ENCODE measurements around the gene CTCF. TPM values are rescaled to one million over a fixed set of nuclear protein-coding genes. Genes with fewer than 3 reads are reported as not detected.

Gene CTCF
- total and polyA plus RNA-seq, 2 donors (not counting 1 experiment from before 2014, with no cell fraction given), result 20.0 to 20.9 TPM

DNA sequence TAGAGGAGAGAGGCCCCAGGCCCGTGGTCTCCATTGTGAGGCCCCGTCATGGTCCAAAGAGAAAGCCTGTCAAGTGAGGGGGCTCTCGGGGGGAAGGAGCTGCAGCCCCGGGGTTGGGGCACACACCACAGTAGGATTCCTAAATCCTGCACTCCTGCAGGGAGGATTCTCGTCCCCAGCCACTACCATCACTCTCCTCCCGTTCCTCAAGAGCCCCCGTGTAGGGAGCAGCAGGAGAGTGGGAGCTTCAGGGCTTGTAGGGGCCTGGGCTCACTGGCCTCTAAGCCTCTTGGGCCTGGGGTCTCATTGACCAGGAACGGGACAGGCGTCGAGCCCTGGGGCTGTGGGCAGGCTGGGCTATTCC is 105.1 kb downstream of the CTCF start:
- Histone ChIP-seq H3K27ac (ENCODE audit: insufficient read depth, low read length) (no peak overlapping the region), H3K4me1 (ENCODE audit: control insufficient read depth, extremely low read depth, insufficient read depth, low read length) (peaks cover 14% of the 10 kb centered on the region), H3K4me3 (replicated peaks in 1 of 4; ENCODE audit: control extremely low read depth in 1 of 4, insufficient read depth in 1 of 4, low read depth in 3 of 4, low read length in 4 of 4) (no peak overlapping the region), H3K27me3 (ENCODE audit: control insufficient read depth, insufficient read depth, low read length) (no peaks in the 10 kb centered on the region), H3K79me2 (ENCODE audit: control insufficient read depth, insufficient read depth, low read length) (no peaks in the 10 kb centered on the region), H4K20me1 (ENCODE audit: control insufficient read depth, extremely low read depth, insufficient read depth, low read length) (no peaks in the 10 kb centered on the region), H2AFZ (ENCODE audit: low read length) (peak overlapping the region; percentile 90), H3K36me3 (ENCODE audit: control insufficient read depth, insufficient read depth, low read length) (no peaks in the 10 kb centered on the region), H3K9me3 (ENCODE audit: control insufficient read depth, insufficient read depth, low read depth, low read length) (no peaks in the 10 kb centered on the region), H3K4me2 (ENCODE audit: extremely low read depth, insufficient read depth, low read length) (peak overlapping the region; percentile 51), H3K9ac (ENCODE audit: insufficient read depth, low read length) (peak overlapping the region; percentile 37)
- TF ChIP-seq EZH2 (IDR thresholded peaks at IDR 0.05; ENCODE audit: low read length, missing control alignments), result no peak
- TF ChIP-seq, protein P1, sequence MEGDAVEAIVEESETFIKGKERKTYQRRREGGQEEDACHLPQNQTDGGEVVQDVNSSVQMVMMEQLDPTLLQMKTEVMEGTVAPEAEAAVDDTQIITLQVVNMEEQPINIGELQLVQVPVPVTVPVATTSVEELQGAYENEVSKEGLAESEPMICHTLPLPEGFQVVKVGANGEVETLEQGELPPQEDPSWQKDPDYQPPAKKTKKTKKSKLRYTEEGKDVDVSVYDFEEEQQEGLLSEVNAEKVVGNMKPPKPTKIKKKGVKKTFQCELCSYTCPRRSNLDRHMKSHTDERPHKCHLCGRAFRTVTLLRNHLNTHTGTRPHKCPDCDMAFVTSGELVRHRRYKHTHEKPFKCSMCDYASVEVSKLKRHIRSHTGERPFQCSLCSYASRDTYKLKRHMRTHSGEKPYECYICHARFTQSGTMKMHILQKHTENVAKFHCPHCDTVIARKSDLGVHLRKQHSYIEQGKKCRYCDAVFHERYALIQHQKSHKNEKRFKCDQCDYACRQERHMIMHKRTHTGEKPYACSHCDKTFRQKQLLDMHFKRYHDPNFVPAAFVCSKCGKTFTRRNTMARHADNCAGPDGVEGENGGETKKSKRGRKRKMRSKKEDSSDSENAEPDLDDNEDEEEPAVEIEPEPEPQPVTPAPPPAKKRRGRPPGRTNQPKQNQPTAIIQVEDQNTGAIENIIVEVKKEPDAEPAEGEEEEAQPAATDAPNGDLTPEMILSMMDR (conservative IDR thresholded peaks at IDR 0.05 in 1 of 2, IDR thresholded peaks at IDR 0.05 in 1 of 2; ENCODE audit: low read depth in 1 of 2, low read length in 2 of 2), result no peak
- DNase-seq (ENCODE audit: low read depth in 2 of 2), result no peak

GRCh38 chr16:67667817-67668494 is 105.6 kb downstream of the CTCF start:
- H3K9ac ChIP-seq (ENCODE audit: insufficient read depth, low read length), result peak overlapping the region; percentile 37

GRCh38 chr16:67668495-67669157 is 106.3 kb downstream of the CTCF start:
- Histone ChIP-seq H3K4me2 (ENCODE audit: extremely low read depth, insufficient read depth, low read length) (no peak overlapping the region), H3K36me3 (ENCODE audit: control insufficient read depth, insufficient read depth, low read length) (no peaks in the 10 kb centered on the region), H3K27ac (ENCODE audit: insufficient read depth, low read length) (no peak overlapping the region), H2AFZ (ENCODE audit: low read length) (no peak overlapping the region), H3K4me1 (ENCODE audit: control insufficient read depth, extremely low read depth, insufficient read depth, low read length) (peaks cover 18% of the 10 kb centered on the region), H4K20me1 (ENCODE audit: control insufficient read depth, extremely low read depth, insufficient read depth, low read length) (no peaks in the 10 kb centered on the region), H3K9me3 (ENCODE audit: control insufficient read depth, insufficient read depth, low read depth, low read length) (no peaks in the 10 kb centered on the region), H3K79me2 (ENCODE audit: control insufficient read depth, insufficient read depth, low read length) (no peaks in the 10 kb centered on the region), H3K9ac (ENCODE audit: insufficient read depth, low read length) (no peak overlapping the region), H3K27me3 (ENCODE audit: control insufficient read depth, insufficient read depth, low read length) (no peaks in the 10 kb centered on the region), H3K4me3 (replicated peaks in 1 of 4; ENCODE audit: control extremely low read depth in 1 of 4, insufficient read depth in 1 of 4, low read depth in 3 of 4, low read length in 4 of 4) (no peak overlapping the region)
- no peak for TF ChIP-seq EZH2 (IDR thresholded peaks at IDR 0.05; ENCODE audit: low read length, missing control alignments)
- TF ChIP-seq, protein P1 (conservative IDR thresholded peaks at IDR 0.05 in 1 of 2, IDR thresholded peaks at IDR 0.05 in 1 of 2; ENCODE audit: low read depth in 1 of 2, low read length in 2 of 2), result peak in 1 of 2 donors; percentile 2
- DNase-seq (ENCODE audit: low read depth in 2 of 2), result no peak

More at GRCh38 chr16:67667817-67668494, 105.6 kb downstream of the CTCF start:
- peak; percentile 84 to 91 for DNase-seq (ENCODE audit: low read depth in 2 of 2)
- Histone ChIP-seq H3K4me2 (ENCODE audit: extremely low read depth, insufficient read depth, low read length) (peak overlapping the region; percentile 51), H2AFZ (ENCODE audit: low read length) (peak overlapping the region; percentile 90), H3K79me2 (ENCODE audit: control insufficient read depth, insufficient read depth, low read length) (no peaks in the 10 kb centered on the region), H4K20me1 (ENCODE audit: control insufficient read depth, extremely low read depth, insufficient read depth, low read length) (no peaks in the 10 kb centered on the region), H3K4me1 (ENCODE audit: control insufficient read depth, extremely low read depth, insufficient read depth, low read length) (peaks cover 14% of the 10 kb centered on the region), H3K27ac (ENCODE audit: insufficient read depth, low read length) (no peak overlapping the region), H3K27me3 (ENCODE audit: control insufficient read depth, insufficient read depth, low read length) (no peaks in the 10 kb centered on the region), H3K9me3 (ENCODE audit: control insufficient read depth, insufficient read depth, low read depth, low read length) (no peaks in the 10 kb centered on the region), H3K36me3 (ENCODE audit: control insufficient read depth, insufficient read depth, low read length) (no peaks in the 10 kb centered on the region), H3K4me3 (replicated peaks in 1 of 4; ENCODE audit: control extremely low read depth in 1 of 4, insufficient read depth in 1 of 4, low read depth in 3 of 4, low read length in 4 of 4) (no peak overlapping the region)
- TF ChIP-seq, protein P1 (conservative IDR thresholded peaks at IDR 0.05 in 1 of 2, IDR thresholded peaks at IDR 0.05 in 1 of 2; ENCODE audit: low read depth in 1 of 2, low read length in 2 of 2), result peak; percentile 81 to 93
- no peak for TF ChIP-seq EZH2 (IDR thresholded peaks at IDR 0.05; ENCODE audit: low read length, missing control alignments)
